Vagina (tissue), 2 donors: ENCODE data around the gene TMEM44.

Experiments
- CTCF ChIP-seq, 3 experiments: fragments of 450-650 bp in 2 of 3; fragments of 200-600 bp in 1 of 3; sonication (generic) in 1 of 3; IDR thresholded peaks; one replicate each; pipeline ENCODE4 v1.5.1; 2017 to 2019; ENCODE audit warnings: antibody characterized with exemption in 3 of 3, mild to moderate bottlenecking in 2 of 3, moderate library complexity in 2 of 3
- POLR2A ChIP-seq, 2 donors: fragments of 450-650 bp; IDR thresholded peaks; one replicate each; pipeline ENCODE4 v1.6.1; 2017; ENCODE audit warnings: antibody characterized with exemption in 2 of 2, mild to moderate bottlenecking in 2 of 2, moderate library complexity in 2 of 2
- POLR2AphosphoS5 ChIP-seq, 2 donors: sonication (generic); formaldehyde crosslinking; IDR thresholded peaks; one replicate each; pipeline ENCODE4 v1.9.0; 2017; ENCODE audit warnings: antibody characterized with exemption in 2 of 2, mild to moderate bottlenecking in 2 of 2, low read depth in 1 of 2; ENCODE audit not compliant: insufficient read depth in 1 of 2

GRCh38 chr3:194637066-194637465, 3.8 kb upstream of the TMEM44 start:
- TF ChIP-seq POLR2AphosphoS5 (IDR thresholded peaks at IDR 0.05; ENCODE audit: insufficient read depth in 1 of 2, low read depth in 1 of 2) (no peak), CTCF (IDR thresholded peaks at IDR 0.05) (no peak), POLR2A (IDR thresholded peaks at IDR 0.05) (no peak)
